ENCODE data around the gene PDE7B.

DNA sequence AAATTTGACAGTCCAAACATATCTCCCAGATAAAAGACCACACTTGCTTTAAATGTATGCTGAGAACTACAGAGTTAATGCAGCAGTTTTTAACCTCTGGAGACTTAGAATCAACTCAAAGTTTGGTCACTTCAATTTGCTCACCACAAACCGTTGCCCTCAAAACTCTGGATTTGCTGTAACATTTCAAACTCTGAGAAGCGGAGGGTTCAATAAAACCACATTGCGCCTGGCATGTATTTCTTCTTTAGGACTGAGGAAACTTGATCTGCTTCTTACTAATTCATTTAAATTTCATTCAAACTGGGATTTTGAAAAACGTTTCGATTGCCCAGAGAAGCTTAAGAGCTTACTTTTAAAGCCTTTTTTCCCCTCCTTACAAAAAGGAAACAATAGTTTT is 282.8 kb downstream of the PDE7B start:
- TF ChIP-seq, protein P1, sequence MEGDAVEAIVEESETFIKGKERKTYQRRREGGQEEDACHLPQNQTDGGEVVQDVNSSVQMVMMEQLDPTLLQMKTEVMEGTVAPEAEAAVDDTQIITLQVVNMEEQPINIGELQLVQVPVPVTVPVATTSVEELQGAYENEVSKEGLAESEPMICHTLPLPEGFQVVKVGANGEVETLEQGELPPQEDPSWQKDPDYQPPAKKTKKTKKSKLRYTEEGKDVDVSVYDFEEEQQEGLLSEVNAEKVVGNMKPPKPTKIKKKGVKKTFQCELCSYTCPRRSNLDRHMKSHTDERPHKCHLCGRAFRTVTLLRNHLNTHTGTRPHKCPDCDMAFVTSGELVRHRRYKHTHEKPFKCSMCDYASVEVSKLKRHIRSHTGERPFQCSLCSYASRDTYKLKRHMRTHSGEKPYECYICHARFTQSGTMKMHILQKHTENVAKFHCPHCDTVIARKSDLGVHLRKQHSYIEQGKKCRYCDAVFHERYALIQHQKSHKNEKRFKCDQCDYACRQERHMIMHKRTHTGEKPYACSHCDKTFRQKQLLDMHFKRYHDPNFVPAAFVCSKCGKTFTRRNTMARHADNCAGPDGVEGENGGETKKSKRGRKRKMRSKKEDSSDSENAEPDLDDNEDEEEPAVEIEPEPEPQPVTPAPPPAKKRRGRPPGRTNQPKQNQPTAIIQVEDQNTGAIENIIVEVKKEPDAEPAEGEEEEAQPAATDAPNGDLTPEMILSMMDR (conservative IDR thresholded peaks at IDR 0.05; ENCODE audit: low read depth, low read length), result no peak
- no peak for TF ChIP-seq RAD21 (IDR thresholded peaks at IDR 0.05; ENCODE audit: low read length)
- TF ChIP-seq POLR2A (IDR thresholded peaks at IDR 0.05; ENCODE audit: low read depth, low read length), result no peak
- no peak for TF ChIP-seq MAZ (IDR thresholded peaks at IDR 0.05; ENCODE audit: borderline replicate concordance, low read depth, low read length)
- TF ChIP-seq SMC3 (IDR thresholded peaks at IDR 0.05; ENCODE audit: low read depth, low read length), result no peak
- TF ChIP-seq, protein P2, sequence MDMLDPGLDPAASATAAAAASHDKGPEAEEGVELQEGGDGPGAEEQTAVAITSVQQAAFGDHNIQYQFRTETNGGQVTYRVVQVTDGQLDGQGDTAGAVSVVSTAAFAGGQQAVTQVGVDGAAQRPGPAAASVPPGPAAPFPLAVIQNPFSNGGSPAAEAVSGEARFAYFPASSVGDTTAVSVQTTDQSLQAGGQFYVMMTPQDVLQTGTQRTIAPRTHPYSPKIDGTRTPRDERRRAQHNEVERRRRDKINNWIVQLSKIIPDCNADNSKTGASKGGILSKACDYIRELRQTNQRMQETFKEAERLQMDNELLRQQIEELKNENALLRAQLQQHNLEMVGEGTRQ (IDR thresholded peaks at IDR 0.05; ENCODE audit: low read depth, low read length), result no peak
- TF ChIP-seq CHD1 (IDR thresholded peaks at IDR 0.05; ENCODE audit: low read depth, low read length), result no peak
- no peak for TF ChIP-seq MAFK (IDR thresholded peaks at IDR 0.05; ENCODE audit: low read depth, low read length)
- TF ChIP-seq RCOR1 (IDR thresholded peaks at IDR 0.05; ENCODE audit: insufficient replicate concordance, low read length), result no peak
- TF ChIP-seq RFX5 (IDR thresholded peaks at IDR 0.05; ENCODE audit: low read depth, low read length), result no peak
